CD14-positive monocyte (primary cell): ENCODE data around the gene MAFG. TPM values are rescaled to one million over a fixed set of nuclear protein-coding genes. Genes with fewer than 3 reads are reported as not detected.
"Not testable (repeated sequence)": the region's sequence is repeated elsewhere in the genome, so short reads cannot be mapped to it uniquely, and the experiment has no call there.

ENCODE experiments used
- DNase-seq, 3 donors: peaks; one replicate each; pipeline ENCODE4 v3.0.0-alpha.2; 2011 to 2022
- H2AFZ ChIP-seq: 2 replicates; pipeline ENCODE4 v1.6.0; 2012; ENCODE audit warnings: mild to moderate bottlenecking, low read depth, low read length, inconsistent platforms; ENCODE audit not compliant: insufficient read depth, poor library complexity, severe bottlenecking
- H3K27ac ChIP-seq, 2 donors: 1 replicate in 1 of 2; 2 replicates in 1 of 2; pipeline ENCODE4 v1.5.1; 2012 to 2013; ENCODE audit warnings: low read length in 2 of 2, control low read depth in 1 of 2, inconsistent platforms in 1 of 2, low read depth in 1 of 2, mild to moderate bottlenecking in 1 of 2
- H3K27me3 ChIP-seq, 2 donors: one replicate each; pipeline versions ENCODE4 v1.6.0 to v1.6.1; 2011 to 2013; ENCODE audit warnings: low read length in 2 of 2; ENCODE audit not compliant: control insufficient read depth in 2 of 2, insufficient read depth in 2 of 2
- H3K36me3 ChIP-seq, 2 donors: replicated peaks in 1 of 2; 1 replicate in 1 of 2; 2 replicates in 1 of 2; pipeline versions ENCODE4 v1.5.1 to v1.6.1; 2012 to 2013; ENCODE audit warnings: low read length in 2 of 2, control low read depth in 1 of 2, inconsistent platforms in 1 of 2, mild to moderate bottlenecking in 1 of 2; ENCODE audit not compliant: insufficient read depth in 2 of 2, control insufficient read depth in 1 of 2
- H3K4me1 ChIP-seq, 2 donors: 1 replicate in 1 of 2; 2 replicates in 1 of 2; pipeline versions ENCODE4 v1.5.1 to v1.6.1; 2012 to 2013; ENCODE audit warnings: low read length in 2 of 2, control low read depth in 1 of 2, inconsistent platforms in 1 of 2, mild to moderate bottlenecking in 1 of 2, moderate library complexity in 1 of 2; ENCODE audit not compliant: insufficient read depth in 2 of 2, control insufficient read depth in 1 of 2
- H3K4me2 ChIP-seq: replicated peaks from 2 replicates; pipeline ENCODE3; 2012; ENCODE audit warnings: low read length, moderate library complexity, mild to moderate bottlenecking; ENCODE audit not compliant: poor library complexity, severe bottlenecking; ENCODE audit errors: extremely low read depth
- H3K4me3 ChIP-seq, 3 experiments: fragments of 200-600 bp in 1 of 3; sonication (generic) in 1 of 3; replicated peaks in 1 of 3; 1 replicate in 2 of 3; 2 replicates in 1 of 3; pipeline ENCODE4 v1.5.1; 2011 to 2013; ENCODE audit warnings: low read length in 3 of 3, mild to moderate bottlenecking in 3 of 3, control low read depth in 2 of 3, low read depth in 2 of 3, inconsistent platforms in 1 of 3, moderate library complexity in 1 of 3
- H3K79me2 ChIP-seq: 2 replicates; pipeline ENCODE4 v1.6.0; 2012; ENCODE audit warnings: mild to moderate bottlenecking, control low read depth, inconsistent platforms, low read length, moderate library complexity; ENCODE audit not compliant: insufficient read depth
- H3K9ac ChIP-seq: 2 replicates; pipeline ENCODE4 v1.6.0; 2017; ENCODE audit warnings: low read length, mild to moderate bottlenecking; ENCODE audit not compliant: insufficient read depth, poor library complexity, severe bottlenecking
- H3K9me3 ChIP-seq, 2 donors: replicated peaks in 1 of 2; 1 replicate in 1 of 2; 2 replicates in 1 of 2; pipeline versions ENCODE4 v1.5.1 to v1.6.1; 2012 to 2013; ENCODE audit warnings: low read length in 2 of 2, control low read depth in 1 of 2; ENCODE audit not compliant: control insufficient read depth in 1 of 2, insufficient read depth in 1 of 2
- H4K20me1 ChIP-seq: 2 replicates; pipeline ENCODE4 v1.6.0; 2012; ENCODE audit warnings: mild to moderate bottlenecking, low read length, control low read depth, moderate library complexity; ENCODE audit not compliant: insufficient read depth
- H3K27ac Mint-ChIP-seq, 7 donors: one replicate each; pipeline ENCODE4 v1.8.0; 2020; ENCODE audit warnings: mild to moderate bottlenecking in 7 of 7, mixed read lengths in 7 of 7, moderate library complexity in 6 of 7, inconsistent platforms in 2 of 7
- H3K27me3 Mint-ChIP-seq, 3 donors: one replicate each; pipeline ENCODE4 v1.8.0; 2021 to 2022; ENCODE audit warnings: low read depth in 3 of 3, mild to moderate bottlenecking in 3 of 3, mixed read lengths in 3 of 3, moderate library complexity in 3 of 3, inconsistent platforms in 1 of 3
- H3K36me3 Mint-ChIP-seq, 2 donors: one replicate each; pipeline ENCODE4 v1.8.0; 2020; ENCODE audit warnings: mixed read lengths in 2 of 2, inconsistent platforms in 1 of 2, mild to moderate bottlenecking in 1 of 2
- H3K4me1 Mint-ChIP-seq: one replicate; pipeline ENCODE4 v1.8.0; 2020; ENCODE audit warnings: mild to moderate bottlenecking, mixed read lengths
- H3K4me3 Mint-ChIP-seq, 2 donors: one replicate each; pipeline ENCODE4 v1.8.0; 2020; ENCODE audit warnings: mild to moderate bottlenecking in 2 of 2, mixed read lengths in 2 of 2, moderate library complexity in 1 of 2
- H3K9me3 Mint-ChIP-seq, 7 donors: one replicate each; pipeline ENCODE4 v1.8.0; 2020 to 2022; ENCODE audit warnings: mixed read lengths in 7 of 7, mild to moderate bottlenecking in 6 of 7, moderate library complexity in 6 of 7, inconsistent platforms in 2 of 7
- CTCF ChIP-seq: fragments of 200-600 bp; IDR thresholded peaks from one replicate; pipeline ENCODE4 v1.8.0; 2022; ENCODE audit warnings: antibody characterized with exemption, mild to moderate bottlenecking
- WGBS: methylation state at CpG from one replicate; pipeline ENCODE4 v1.1.5; 2013; ENCODE audit warnings: missing lambda C conversion rate; ENCODE audit not compliant: insufficient coverage; 5-methylcytosine and 5-hydroxymethylcytosine counted together
- intact Hi-C, 2 donors: fragments of 100-400 bp; cut with micrococcal nuclease; formaldehyde crosslinking; loops; one replicate each; pipeline versions ENCODE4 v1.15.0 to v1.15.1; 2023
- polyA plus RNA-seq, 3 donors: library from polyadenylated mRNA; depleted of rRNA in 1 of 3; unstranded in 2 of 3; stranded (reverse) in 1 of 3; fragments of 300-500 nt in 2 of 3; fragments of >200 nt in 1 of 3; fragmentation: Illumina TruSeq in 2 of 3; gene quantifications; 1 replicate in 2 of 3; 2 replicates in 1 of 3; pipeline ENCODE4 v1.2.3, GENCODE V29; 2012 to 2021

The MAFG gene
- polyA plus RNA-seq, 3 donors: 7.4 to 66.0 (median 7.6) TPM

GRCh38 chr17:81920612-81921536 lies 6.7 kb downstream of the MAFG start:
- peaks cover 0 to 10% (median 4%) of the 10 kb centered on the region in 7 donors for H3K9me3 Mint-ChIP-seq
- Histone ChIP-seq H3K79me2 (peaks cover 99% of the 10 kb centered on the region), H2AFZ (no peak overlapping the region), H3K4me2 (peak overlapping the region; percentile 90), H3K27me3 (no peaks in the 10 kb centered on the region), H3K9me3 (peaks cover 0 to 2% of the 10 kb centered on the region in 2 donors), H3K4me1 (peaks cover 93 to 96% of the 10 kb centered on the region in 2 donors), H3K36me3 (peaks cover 17 to 24% of the 10 kb centered on the region in 2 donors), H3K9ac (peak overlapping the region; percentile 11), H3K4me3 (peak overlapping the region in 2 of 3 experiments; percentile 23 to 81), H3K27ac (peak overlapping the region; percentile 73 to 77), H4K20me1 (peaks cover 92% of the 10 kb centered on the region)
- peak; percentile 71 to 83 (median 76) for DNase-seq
- no peaks in the 10 kb centered on the region for H3K27me3 Mint-ChIP-seq
- peak overlapping the region; percentile 78 to 94 (median 92) for H3K27ac Mint-ChIP-seq
- peaks cover 25 to 43% of the 10 kb centered on the region in 2 donors for H3K36me3 Mint-ChIP-seq
- H3K4me1 Mint-ChIP-seq: peaks cover 86% of the 10 kb centered on the region
- TF ChIP-seq CTCF: no peak
- H3K4me3 Mint-ChIP-seq: peak overlapping the region; percentile 71 to 78
- intact Hi-C loops: no loop called here
- 75% methylated on average over 19 of the region's 33 CpGs for WGBS

GRCh38 chr17:81918832-81919545 lies 8.5 kb downstream of the MAFG start:
- peak overlapping the region in 1 of 2 donors; percentile 82 for H3K4me3 Mint-ChIP-seq
- Histone ChIP-seq H3K9me3 (peaks cover 0 to 2% of the 10 kb centered on the region in 2 donors), H3K4me3 (no peak overlapping the region), H3K36me3 (peaks cover 34 to 43% of the 10 kb centered on the region in 2 donors), H3K4me2 (no peak overlapping the region), H3K4me1 (peaks cover 78 to 84% of the 10 kb centered on the region in 2 donors), H2AFZ (no peak overlapping the region), H3K79me2 (peaks cover 99% of the 10 kb centered on the region), H3K9ac (no peak overlapping the region), H3K27me3 (no peaks in the 10 kb centered on the region), H4K20me1 (peaks cover 96% of the 10 kb centered on the region), H3K27ac (peak overlapping the region; percentile 62 to 73)
- WGBS: 31% methylated on average over 10 of the region's 15 CpGs
- DNase-seq: no peak
- intact Hi-C loops: loop anchor here in 1 of 2 donors (10.0 kb wide), 1 partner anchor 54 kb away; the partner anchor contains the start of gene P4HB
- no peak for TF ChIP-seq CTCF
- H3K36me3 Mint-ChIP-seq: peaks cover 43 to 62% of the 10 kb centered on the region in 2 donors
- H3K9me3 Mint-ChIP-seq: peaks cover 0 to 10% (median 4%) of the 10 kb centered on the region in 7 donors
- H3K4me1 Mint-ChIP-seq: peaks cover 71% of the 10 kb centered on the region
- peak overlapping the region; percentile 73 to 91 (median 86) for H3K27ac Mint-ChIP-seq
- H3K27me3 Mint-ChIP-seq: no peaks in the 10 kb centered on the region

- peak overlapping the region; percentile 96 for H3K4me2 ChIP-seq
- peak overlapping the region; percentile 73 to 91 (median 86) for H3K27ac Mint-ChIP-seq
- H3K4me1 ChIP-seq: peaks cover 71 to 77% of the 10 kb centered on the region in 2 donors
These were observed 9.2 kb downstream of the MAFG start for GRCh38 chr17:81918333-81918669.

More at GRCh38 chr17:81918333-81918669, 9.2 kb downstream of the MAFG start:
- intact Hi-C loops: loop anchor here in 1 of 2 donors (10.0 kb wide), 1 partner anchor 54 kb away; the partner anchor contains the start of gene P4HB
- H3K9me3 ChIP-seq, H3K9ac ChIP-seq, DNase-seq, H2AFZ ChIP-seq, H3K27me3 Mint-ChIP-seq, H3K27me3 ChIP-seq, H3K9me3 Mint-ChIP-seq: not testable (repeated sequence)
- 35% methylated on average over 7 of the region's 9 CpGs for WGBS
- peak overlapping the region in 1 of 3 experiments; percentile 93 for H3K4me3 ChIP-seq
- H4K20me1 ChIP-seq: peaks cover 96% of the 10 kb centered on the region
- Mint-ChIP-seq H3K4me3 (peak overlapping the region; percentile 82 to 91), H3K4me1 (peaks cover 68% of the 10 kb centered on the region), H3K36me3 (peaks cover 49 to 69% of the 10 kb centered on the region in 2 donors)
- H3K36me3 ChIP-seq: peaks cover 41 to 49% of the 10 kb centered on the region in 2 donors
- H3K27ac ChIP-seq: peak overlapping the region; percentile 46 to 62
- H3K79me2 ChIP-seq: peaks cover 94% of the 10 kb centered on the region
